Endothelial cell (in vitro differentiated cells): Measurements from ENCODE around the gene GLT8D2. TPM values are rescaled to one million over a fixed set of nuclear protein-coding genes. Genes with fewer than 3 reads are reported as not detected.

ENCODE experiments used
- DNase-seq: peaks from one replicate; pipeline ENCODE4 v3.0.0; 2021; ENCODE audit warnings: low spot score
- H3K27ac Mint-ChIP-seq: one replicate; pipeline ENCODE4 v1.8.0; 2021; ENCODE audit warnings: mixed read lengths, inconsistent platforms; ENCODE audit not compliant: unreplicated experiment
- H3K27me3 Mint-ChIP-seq: one replicate; pipeline ENCODE4 v1.8.0; 2021; ENCODE audit warnings: mild to moderate bottlenecking, moderate library complexity, mixed read lengths, inconsistent platforms; ENCODE audit not compliant: unreplicated experiment
- H3K36me3 Mint-ChIP-seq: one replicate; pipeline ENCODE4 v1.8.0; 2021; ENCODE audit warnings: mild to moderate bottlenecking, low read depth, mixed read lengths, inconsistent platforms; ENCODE audit not compliant: unreplicated experiment
- H3K4me1 Mint-ChIP-seq: one replicate; pipeline ENCODE4 v1.8.0; 2021; ENCODE audit warnings: mild to moderate bottlenecking, mixed read lengths, inconsistent platforms; ENCODE audit not compliant: unreplicated experiment
- H3K4me3 Mint-ChIP-seq: one replicate; pipeline ENCODE4 v1.8.0; 2021; ENCODE audit warnings: mild to moderate bottlenecking, mixed read lengths, inconsistent platforms; ENCODE audit not compliant: unreplicated experiment
- H3K9me3 Mint-ChIP-seq: one replicate; pipeline ENCODE4 v1.8.0; 2021; ENCODE audit warnings: mixed read lengths, inconsistent platforms; ENCODE audit not compliant: unreplicated experiment
- total RNA-seq: library from RNA; stranded (reverse); fragmentation: NEBNext Ultra II Directional; extraction: Animal tissue kit (Norgen Biotek cat#: 25700); gene quantifications from one replicate; pipeline ENCODE4 v1.2.1, GENCODE V29; 2021; ENCODE audit not compliant: unreplicated experiment
- TF ChIP-seq, protein P1 (sequence below): fragments of 200-600 bp; sonication (generic); IDR thresholded peaks from one replicate; pipeline ENCODE4 v1.5.0; 2021; ENCODE audit warnings: antibody characterized with exemption; ENCODE audit not compliant: unreplicated experiment

The GLT8D2 gene
- total RNA-seq, 1 donor from 2014 or later, result 3.8 TPM

GRCh38 chr12:103956509-103957027, 93.4 kb downstream of the GLT8D2 start:
- Mint-ChIP-seq H3K36me3 (peaks cover 16% of the 10 kb centered on the region), H3K27me3 (peaks cover 10% of the 10 kb centered on the region), H3K27ac (peak overlapping the region; percentile 95), H3K9me3 (no peaks in the 10 kb centered on the region), H3K4me3 (peak overlapping the region; percentile 94), H3K4me1 (peaks cover 16% of the 10 kb centered on the region)
- no peak for DNase-seq
- TF ChIP-seq, protein P1, sequence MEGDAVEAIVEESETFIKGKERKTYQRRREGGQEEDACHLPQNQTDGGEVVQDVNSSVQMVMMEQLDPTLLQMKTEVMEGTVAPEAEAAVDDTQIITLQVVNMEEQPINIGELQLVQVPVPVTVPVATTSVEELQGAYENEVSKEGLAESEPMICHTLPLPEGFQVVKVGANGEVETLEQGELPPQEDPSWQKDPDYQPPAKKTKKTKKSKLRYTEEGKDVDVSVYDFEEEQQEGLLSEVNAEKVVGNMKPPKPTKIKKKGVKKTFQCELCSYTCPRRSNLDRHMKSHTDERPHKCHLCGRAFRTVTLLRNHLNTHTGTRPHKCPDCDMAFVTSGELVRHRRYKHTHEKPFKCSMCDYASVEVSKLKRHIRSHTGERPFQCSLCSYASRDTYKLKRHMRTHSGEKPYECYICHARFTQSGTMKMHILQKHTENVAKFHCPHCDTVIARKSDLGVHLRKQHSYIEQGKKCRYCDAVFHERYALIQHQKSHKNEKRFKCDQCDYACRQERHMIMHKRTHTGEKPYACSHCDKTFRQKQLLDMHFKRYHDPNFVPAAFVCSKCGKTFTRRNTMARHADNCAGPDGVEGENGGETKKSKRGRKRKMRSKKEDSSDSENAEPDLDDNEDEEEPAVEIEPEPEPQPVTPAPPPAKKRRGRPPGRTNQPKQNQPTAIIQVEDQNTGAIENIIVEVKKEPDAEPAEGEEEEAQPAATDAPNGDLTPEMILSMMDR, result no peak

DNA sequence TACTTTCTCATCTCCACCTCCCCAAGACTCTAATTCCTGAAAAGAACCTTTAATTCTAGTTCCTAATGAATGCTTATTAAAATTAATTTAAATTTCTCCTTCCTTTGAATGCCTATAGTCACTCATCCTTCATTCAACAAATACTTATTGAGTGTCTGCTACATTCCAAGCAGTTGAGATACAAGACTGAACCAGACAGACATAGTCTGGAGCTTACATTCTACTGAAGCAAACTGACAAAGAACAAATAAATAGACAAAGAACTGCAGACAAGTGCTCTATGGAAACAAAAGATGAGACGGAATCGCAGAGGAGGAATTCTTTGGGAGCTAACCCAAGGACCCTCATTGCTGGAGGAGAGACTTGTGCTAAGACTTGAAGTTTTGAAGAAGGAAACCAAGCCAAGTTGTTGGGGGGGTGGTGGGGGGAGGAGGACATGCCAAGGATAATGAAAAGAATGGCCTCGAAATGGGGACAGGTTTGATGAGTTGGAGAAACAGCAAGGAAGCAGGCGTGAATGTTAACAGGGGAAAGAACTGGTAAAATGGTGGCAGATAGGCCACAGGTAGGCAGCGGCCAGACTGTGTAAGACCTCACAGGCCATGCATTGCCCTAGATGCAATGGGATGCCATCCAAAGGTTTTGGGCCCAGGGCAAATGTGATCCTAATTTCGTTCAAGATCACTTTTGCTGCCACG, 94.0 kb downstream of the GLT8D2 start:
- H3K4me3 Mint-ChIP-seq, result peak overlapping the region; percentile 94
- TF ChIP-seq, protein P1, result no peak
- peaks cover 16% of the 10 kb centered on the region for H3K4me1 Mint-ChIP-seq

DNA sequence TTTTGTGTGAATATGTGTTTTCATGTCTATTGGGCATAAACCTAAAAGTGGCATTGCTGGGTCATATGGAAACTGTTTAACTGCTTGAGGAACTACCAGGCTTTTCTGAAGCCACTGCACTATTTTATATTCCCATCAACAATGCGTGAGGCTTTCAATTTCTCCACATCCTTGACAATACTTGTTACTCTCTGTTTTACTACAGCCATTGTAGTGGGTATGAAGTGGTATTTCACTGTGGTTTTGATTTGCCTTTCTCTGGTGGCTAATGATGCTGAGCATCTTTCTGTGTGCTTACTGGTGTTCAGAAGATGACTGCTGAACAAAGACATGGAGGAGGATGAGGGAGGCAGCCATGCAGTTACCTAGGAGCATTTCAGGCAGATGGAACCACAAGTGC, 97.5 kb downstream of the GLT8D2 start:
- Mint-ChIP-seq H3K27ac (no peak overlapping the region), H3K36me3 (peaks cover 23% of the 10 kb centered on the region), H3K9me3 (no peaks in the 10 kb centered on the region), H3K4me3 (no peak overlapping the region), H3K4me1 (peaks cover 14% of the 10 kb centered on the region), H3K27me3 (peaks cover 6% of the 10 kb centered on the region)
- no peak for DNase-seq
- TF ChIP-seq, protein P1, result no peak

More for the DNA sequence above, 94.0 kb downstream of the GLT8D2 start:
- Mint-ChIP-seq H3K27me3 (peaks cover 10% of the 10 kb centered on the region), H3K9me3 (no peaks in the 10 kb centered on the region), H3K27ac (peak overlapping the region; percentile 74), H3K36me3 (peaks cover 16% of the 10 kb centered on the region)
- peak; percentile 4 for DNase-seq

DNA sequence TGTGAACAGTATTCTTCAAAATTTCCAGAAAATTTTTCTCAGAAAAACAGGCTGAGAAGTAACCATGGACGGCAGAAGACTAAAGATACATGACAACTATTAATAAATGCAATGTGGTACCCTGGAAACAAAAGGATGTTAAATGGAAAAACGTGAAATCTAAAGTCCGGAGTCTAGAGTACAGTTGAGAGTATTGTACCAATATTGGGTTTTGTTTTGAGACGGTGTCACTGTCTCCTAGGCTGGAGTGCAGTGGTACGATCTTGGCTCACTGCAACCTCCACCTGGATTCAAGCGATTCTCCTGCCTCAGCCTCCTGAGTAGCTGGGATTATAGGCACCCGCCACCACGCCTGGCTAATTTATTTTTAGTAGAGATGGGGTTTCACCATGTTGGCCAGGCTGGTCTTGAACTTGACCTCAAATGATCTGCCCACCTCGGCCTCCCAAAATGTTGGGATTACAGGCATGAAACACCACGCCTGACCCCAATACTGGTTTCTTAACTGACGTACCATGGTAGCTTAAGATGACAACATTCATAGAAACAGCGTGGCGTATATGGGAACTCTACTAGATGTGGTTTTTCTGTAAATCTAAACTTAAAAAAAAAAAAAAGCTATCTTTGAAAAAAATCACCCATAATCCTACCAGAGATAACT, 101.1 kb downstream of the GLT8D2 start:
- TF ChIP-seq, protein P1, result no peak
- Mint-ChIP-seq H3K9me3 (no peaks in the 10 kb centered on the region), H3K27ac (no peak overlapping the region), H3K4me3 (peak overlapping the region; percentile 25), H3K27me3 (no peaks in the 10 kb centered on the region), H3K4me1 (no peaks in the 10 kb centered on the region), H3K36me3 (peaks cover 31% of the 10 kb centered on the region)
- DNase-seq, result no peak
